T-helper 22 cell (primary cell): ENCODE measurements around the gene HPSE2.
"Not testable (repeated sequence)": the region's sequence is repeated elsewhere in the genome, so short reads cannot be mapped to it uniquely, and the experiment has no call there.

Source experiments
- DNase-seq: peaks from one replicate; pipeline ENCODE4 v3.0.0-alpha.2; 2020; ENCODE audit warnings: low read depth

Gene HPSE2

DNA sequence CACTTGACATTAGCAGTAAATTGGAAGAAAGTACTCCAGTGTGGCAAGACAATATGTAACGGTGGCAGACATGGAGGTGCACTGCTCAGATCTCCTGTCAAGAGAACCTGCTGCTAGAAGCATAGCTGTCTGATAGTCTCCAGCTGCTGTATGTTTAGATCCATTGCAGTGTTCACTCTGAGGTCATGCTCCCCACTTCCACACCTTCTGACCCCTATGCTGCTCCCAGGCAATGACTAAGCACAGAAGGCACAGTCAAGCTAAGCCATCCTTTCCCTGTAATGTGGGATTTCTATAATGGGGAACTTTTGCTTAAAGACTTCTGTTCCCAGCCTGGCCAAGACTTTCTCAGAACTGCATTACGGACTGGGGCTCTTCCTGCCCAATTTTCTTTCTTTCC, 315.8 kb downstream of the HPSE2 start:
- DNase-seq, result no peak

DNA sequence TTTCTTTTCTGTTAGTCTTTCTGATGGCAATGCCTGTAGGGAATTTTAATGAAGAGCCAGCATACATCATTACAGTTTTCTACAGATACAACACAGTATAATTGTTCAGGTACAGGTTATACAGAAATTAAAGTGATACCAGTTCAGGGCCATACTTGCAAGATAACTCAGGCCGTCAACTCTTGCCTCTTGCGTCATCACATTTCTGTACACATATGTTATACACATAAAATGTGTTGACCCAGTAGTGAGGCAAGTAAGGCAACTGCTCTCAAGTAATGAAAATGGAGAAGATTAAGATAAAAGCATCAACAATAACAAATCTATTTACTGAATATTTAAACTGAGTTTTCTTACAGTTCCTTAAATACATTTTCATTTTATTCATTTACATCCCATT, 317.8 kb downstream of the HPSE2 start:
- no peak for DNase-seq

DNA sequence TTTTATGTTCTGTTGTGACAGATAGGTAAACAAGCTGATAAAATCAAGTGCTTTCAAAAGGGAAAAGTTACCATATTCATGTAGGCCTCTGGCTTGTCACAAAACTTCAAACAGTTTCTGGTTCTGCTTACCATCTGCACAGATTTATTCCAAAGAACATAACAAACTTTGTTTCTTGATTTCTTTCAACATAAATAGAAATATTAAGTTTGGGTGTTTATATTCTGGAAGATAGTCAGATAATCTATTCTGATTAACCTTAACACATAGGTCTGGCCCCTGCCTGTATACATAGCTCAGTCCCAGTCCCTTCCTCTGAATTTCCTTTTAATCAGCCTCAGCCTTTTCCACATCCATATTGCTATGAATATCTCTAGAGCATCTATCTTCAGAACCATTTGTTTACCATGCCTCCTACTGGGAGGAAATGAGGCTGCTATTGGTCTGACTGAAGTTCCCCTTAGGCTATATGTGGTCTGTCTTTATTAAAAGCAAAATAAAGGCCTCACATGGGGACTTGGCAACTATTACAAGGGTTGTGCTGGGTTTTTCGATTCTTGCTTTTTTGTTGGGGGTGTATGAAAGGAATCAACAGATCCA, 319.0 kb downstream of the HPSE2 start:
- DNase-seq, result no peak

DNA sequence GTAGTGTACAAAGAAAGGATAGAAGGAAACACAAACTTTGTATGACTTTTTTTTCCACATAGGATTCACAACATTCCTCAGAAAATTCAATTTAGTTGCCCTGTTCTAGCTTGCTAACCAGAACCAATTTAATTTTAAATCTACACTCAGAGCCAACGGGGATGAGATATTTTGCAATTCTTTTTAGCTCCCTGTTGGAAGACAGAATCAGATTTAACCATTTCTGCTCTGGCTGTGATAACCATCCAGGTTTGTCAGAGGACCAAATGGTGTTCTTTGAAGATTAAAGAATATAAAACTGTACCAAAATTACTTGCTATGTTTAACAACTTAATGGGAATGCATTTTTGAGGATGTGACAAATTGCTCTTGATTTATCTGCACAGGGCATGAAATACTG, 319.7 kb downstream of the HPSE2 start:
- DNase-seq, result no peak

DNA sequence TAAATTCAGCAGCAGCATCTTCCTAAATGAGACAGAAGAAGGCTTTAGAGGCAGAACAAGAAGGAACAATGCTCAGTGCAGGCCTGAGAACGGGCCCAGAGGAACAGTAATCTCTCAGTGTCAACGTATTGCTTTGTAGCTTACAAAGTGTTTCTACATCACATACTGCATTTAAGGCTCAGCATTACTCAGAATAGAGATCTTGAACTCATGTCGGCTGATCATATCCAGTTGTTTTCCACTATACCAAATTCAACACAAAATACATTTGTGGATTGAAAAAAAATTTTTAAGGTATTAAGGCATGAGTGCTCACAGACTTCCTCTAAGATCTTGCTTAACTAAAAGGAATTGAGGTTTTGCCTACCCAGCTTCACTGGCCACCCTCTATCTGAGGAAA, 325.1 kb downstream of the HPSE2 start:
- DNase-seq, result no peak

DNA sequence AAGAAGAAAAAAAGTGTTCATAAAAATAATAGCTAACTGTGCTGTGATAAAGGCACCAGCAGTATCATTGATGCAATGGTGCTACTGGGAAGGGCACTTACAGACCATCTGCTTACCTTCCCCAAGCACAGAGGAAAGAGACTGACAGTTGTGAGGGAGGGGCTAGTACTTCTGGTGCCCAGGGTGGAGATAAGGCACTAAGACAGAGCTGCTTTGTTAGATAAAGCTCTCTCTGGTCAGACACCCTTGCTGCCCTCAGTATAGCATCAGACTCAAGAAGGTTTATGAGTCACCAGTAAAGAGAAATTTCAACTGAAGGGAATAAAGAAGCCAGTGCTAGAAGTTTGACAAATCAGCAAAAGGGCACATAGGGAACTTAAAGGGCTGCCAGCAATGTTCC, 325.6 kb downstream of the HPSE2 start:
- DNase-seq, result no peak

DNA sequence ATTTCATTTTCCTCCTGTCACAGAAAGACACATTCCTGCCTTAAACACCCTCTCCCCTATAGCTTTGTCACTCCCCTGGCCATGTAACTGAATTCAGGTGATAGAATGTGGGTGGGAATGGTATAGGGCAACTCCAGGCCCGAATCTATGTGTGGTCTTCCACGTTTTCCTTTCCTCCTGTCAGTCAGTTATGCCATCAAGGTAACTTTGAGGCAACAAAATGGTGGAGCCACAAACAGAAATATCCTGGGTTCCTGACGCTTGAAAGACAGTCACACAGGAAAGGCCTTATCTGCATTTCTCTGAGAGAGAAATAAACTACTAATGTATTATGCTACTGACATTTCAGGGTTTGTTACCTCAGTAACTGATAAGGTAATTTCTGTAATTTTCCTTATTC, 326.8 kb downstream of the HPSE2 start:
- no peak for DNase-seq

DNA sequence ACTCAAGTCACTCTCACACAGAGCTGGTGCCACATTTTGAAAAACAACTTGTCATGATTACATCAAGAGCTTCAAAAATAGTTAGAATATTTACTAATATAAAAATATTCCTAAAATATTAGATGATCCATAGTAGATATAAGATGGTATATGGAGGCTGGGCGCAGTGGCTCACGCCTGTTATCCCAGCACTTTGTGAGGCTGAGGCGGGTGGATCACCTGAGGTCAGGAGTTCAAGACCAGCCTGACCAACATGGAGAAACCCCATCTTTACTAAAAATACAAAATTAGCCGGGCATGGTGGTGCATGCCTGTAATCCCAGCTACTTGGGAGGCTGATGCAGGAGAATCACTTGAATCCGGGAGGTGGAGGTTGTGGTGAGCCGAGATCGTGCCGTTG, 327.4 kb downstream of the HPSE2 start:
- DNase-seq, result not testable (repeated sequence)

DNA sequence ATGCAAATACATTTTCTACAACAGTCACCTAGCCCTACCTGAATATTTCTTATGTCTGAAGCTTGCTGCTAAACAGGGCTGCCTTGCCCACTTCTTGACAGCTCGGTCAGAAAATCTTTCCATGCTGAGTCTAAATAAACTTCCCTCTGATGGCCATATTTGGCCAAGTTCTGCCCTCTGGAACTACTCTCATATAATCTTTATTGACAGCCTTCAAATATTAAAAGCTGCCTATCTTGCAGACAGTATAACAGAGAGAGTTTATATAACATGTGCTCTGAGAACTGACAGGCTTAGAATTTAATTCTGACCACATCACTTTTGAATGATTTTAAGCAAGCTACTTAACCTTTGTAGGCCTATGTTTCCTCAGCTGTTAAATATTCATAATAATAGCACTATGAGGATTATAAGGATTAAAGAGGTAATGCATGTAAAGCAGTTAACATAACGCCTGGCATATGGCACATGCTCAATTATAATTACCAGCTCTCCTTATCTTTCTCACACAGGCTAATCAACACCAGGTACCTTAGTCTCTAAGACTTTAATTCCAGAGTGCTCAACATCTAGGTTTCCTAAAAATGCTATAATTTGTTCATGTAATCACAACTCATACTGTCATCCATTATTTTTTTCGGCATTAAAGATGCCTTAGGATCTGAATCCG, 334.1 kb downstream of the HPSE2 start:
- DNase-seq, result no peak

DNA sequence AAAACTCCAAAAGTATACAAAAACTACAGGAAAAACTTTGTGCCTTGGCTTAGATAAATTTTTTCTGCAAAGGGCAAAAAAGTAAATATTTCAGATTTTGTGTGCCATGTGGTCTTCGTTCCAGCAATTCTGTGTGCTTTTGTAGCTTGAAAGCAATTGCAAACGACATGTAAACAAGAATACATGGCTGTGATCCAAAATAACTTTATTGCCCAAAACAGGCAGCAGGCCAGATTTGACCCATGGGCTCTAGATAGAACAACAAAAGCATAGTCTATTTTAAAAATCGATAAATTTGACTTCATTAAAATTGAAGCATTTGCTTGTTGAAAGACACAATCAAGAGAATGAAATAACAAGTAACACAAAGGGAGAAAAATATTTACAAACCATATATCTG, 336.6 kb downstream of the HPSE2 start:
- DNase-seq, result no peak

DNA sequence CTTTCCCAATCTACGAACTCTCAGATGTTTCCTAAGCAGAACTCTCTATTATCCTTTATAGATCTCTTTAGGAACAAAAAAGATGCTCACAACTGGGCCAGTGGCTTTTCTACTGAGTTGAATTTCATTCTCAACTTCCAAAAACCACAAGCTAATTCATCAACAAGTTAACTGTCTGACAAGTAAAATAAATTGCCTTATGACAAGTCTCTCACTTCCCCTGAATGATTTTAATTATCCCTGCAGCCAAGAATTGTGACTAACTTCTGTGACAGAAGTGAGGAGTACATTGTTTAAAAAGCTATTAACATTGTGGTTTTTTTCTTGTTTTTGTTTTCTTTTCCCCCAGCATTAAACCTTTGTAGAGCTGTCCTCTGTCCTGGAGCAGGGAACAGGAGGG, 343.1 kb downstream of the HPSE2 start:
- no peak for DNase-seq

DNA sequence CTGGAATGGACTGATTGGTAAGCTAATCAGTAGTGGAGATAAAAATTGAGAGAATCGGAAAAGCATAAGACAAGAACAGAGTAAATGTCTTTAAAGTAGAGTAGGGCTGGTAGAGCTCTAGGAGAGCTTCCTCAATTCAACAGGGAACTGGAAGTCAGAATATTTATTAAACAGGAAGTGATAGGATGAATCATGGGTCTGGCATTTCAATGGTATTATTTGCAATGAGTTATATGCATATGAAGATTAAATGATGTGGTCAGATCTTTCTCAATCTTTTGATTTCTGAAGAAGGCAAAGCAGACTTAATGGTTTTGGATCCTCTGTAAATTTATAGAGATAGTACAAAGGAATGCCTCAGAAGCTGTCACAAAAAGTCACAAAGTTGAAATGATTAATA, 349.0 kb downstream of the HPSE2 start:
- DNase-seq, result no peak

DNA sequence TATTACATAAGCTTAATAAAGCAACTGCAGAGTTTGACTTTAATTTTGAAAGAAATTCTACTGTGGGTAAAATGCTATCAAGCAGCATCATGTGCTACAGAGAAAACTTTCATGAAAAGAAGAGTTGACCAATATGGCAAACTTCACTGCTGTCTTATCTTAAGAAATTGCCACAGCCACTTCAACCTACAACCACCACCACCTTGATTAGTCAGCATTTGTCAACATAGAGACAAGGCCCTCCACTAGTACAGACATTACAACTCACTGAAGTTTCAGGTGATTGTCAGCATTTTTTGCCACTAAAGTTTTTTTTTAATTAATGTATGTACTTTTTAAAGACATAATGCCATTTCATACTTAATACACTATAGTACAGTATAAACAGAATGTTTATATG, 350.3 kb downstream of the HPSE2 start:
- DNase-seq, result no peak

DNA sequence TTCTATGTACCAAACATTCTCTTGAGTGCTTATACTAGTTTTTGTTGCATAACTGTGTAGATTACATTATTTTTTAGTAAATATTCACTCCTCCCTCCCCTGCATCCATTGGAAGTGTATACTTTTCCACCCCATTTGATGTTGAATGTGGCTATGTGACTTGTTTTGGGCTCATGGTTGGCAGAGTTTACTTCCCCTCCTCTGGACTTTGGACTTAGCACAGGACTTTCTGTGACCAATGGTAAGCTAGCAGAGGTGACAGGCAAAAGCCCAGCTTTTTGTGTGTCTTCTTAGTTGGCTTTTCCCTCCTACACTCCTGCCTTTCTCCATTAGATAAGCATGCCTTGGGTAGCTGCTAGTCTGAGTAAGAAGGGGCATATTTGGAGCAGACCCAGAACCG, 353.9 kb downstream of the HPSE2 start:
- no peak for DNase-seq

DNA sequence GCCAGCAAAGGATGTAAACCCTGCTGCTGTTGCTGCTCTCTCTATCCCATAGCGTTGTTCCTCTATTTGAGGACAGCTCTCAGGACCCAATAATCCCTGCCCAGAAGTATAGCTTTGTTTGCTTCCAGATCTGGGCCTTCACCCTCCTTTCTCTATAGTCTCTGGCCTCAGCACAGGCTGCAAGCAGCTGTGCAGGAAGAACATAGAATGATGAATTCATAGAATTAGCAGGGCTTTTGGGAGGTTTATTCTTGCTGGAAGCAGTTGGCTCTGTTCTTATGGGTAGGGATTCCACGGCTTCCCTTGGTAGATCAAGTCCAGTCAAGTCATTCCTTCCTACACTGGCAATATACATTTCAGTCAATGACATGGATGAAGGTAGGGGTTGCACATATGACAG, 354.7 kb downstream of the HPSE2 start:
- no peak for DNase-seq

DNA sequence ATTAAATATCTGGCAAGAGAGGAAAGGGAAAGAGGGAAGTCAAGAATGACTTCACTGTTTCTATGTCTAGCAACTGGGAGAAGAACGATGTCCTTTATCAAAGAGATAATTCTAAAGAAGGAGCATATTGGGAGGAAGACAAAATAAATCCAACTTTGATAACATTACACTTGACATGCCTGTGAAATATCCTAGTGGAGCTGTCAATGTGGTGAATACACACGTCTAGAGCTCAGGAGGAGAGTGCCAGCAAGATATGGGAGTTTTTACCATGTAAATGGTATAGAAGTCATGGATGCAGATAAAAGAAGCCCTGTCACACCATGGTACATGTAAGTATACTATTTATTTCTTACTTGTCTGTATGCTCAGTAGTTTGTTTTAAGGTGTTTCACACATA, 356.7 kb downstream of the HPSE2 start:
- DNase-seq, result no peak

DNA sequence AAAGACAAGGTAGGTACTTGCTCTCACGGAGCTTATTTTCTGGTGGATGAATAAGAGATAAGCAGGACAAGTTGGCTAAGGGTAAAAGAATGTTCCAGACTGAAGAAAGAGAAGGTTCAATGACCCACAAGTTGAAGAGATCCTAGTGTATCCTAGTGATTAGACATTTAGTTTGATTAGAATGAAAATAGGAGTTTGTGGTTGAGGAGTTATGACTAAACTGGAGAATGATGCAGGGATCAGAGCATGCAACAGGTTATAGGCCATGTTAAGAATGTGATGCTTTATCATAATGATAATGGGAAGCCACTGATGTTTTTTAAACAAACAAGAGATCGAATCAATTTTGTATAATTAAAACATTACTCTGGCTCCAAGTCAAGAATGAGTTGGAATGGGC, 357.2 kb downstream of the HPSE2 start:
- no peak for DNase-seq

DNA sequence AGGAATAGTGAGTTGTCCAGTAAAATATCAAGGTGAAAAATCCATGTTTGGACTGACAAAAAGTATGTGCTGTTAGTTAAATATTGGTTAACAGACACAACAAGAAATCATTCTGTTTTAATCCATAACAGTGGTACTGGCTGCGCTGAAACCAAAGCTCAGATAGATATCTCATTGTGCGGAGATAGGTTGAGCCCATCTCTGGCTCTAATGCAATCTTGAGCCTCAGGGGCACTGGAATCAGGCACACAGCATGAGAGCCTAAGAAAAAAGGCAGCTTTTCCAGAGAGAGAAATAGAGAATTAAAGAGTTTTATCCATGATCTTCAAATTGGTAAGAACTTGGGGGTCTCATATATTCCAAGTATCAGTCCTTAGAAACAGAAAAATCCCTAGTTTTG, 373.7 kb downstream of the HPSE2 start:
- no peak for DNase-seq

DNA sequence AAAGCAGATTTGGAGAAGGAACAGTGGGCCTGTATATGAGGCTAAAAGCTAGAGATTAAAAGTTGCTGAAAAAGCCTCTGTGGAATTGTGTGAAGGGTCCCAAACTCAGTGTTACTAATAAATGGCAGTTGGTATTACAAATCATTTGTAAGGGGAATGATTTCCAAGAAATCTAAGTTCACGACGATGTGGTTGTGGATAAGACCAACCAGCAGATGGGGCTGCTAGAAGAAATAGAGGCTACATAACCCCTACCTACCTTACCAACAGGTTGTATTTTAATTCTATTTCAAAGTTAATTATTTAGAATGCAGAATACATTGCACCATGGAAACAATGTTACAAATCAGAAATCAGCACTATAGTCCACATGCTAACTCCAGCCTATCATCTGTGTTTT, 377.1 kb downstream of the HPSE2 start:
- DNase-seq, result no peak

DNA sequence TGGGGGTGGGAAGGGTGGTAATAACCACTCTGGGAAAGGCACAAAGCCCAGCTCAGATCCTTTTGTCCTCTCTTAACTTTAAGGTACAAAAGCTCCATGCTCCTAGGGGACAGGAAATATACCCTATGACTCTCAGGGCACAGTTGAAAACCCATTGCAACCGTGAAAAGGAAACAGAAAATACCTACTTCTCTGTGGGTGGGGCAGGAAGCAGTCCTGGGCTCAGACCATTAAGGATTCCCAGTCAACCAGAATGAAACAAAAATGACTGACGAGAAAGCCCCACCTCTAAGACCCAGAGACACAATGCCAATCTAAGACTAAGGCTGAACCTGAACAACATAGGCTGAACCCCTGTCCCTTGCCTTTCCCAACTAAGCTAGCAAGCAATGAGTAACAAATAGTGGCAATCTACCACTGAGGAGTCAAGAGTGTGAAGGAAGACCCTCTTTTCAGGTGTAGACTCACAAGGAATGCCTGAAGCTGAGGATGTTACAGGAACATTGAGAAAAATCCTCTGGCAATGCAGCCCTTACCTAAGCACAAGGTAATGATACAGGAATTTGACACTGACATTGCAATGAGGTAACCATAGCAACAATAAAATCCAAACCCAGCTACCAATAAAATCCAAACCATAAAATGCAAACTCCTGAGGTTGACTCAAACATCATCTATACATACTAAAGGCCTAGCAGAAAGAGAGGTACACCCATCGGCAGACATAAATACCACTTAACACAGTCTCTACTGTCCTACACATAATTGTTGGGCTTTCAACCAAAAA, 380.1 kb downstream of the HPSE2 start:
- DNase-seq, result no peak

DNA sequence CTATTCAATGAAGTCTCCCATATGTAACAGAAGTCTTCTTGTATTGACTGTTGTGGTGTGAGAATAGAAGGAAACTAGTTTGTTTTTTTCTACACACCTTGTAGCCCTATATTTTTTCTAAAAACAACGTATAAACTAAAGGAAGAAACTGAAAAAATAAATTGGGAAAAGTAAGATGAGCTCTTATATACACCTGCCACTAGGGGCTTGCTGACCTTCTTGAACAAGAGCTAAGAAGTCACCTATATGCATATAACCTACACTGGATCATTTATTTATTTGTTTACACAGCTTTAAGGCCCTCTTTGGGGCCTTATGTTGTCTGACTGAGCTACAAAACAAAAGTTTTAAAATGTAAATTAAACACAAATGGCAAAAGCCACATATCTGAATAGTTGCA, 383.0 kb downstream of the HPSE2 start:
- DNase-seq, result no peak

DNA sequence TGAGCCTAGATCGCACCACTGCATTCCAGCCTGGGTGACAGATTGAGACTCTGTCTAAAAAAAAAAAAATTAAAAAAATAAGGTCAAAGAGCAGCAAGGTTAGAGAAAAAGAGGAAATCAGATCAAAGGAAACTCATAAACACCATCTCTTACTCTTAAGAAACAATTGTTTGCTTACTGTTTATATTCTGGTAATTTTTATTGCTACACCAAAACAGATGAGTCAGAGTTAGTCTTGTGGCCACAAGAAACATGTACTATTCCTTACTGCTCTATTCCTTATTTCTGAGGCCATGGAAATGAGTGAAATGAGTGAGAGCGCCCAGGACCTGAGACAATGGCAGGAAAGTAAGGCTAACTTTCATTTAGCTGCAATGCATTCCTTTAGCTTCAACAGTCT, 387.3 kb downstream of the HPSE2 start:
- no peak for DNase-seq

DNA sequence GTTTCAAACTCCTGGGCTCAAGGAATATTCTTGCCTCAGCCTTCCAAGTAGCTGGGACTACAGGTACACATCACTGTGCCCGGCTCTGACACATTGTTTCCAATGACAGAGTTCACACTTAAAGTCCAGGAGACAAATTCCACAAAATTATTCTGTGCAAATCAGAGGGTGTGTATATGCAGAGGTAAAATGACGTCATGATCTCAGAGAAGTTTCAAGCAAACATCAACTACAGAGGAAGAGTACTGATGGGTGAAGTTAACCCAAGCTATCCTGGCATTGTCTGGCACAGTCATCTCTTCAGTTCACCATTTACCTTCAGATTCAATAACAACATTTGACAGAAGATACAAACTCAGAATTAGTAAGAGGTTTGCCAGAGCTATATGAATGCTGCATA, 388.9 kb downstream of the HPSE2 start:
- DNase-seq, result no peak

DNA sequence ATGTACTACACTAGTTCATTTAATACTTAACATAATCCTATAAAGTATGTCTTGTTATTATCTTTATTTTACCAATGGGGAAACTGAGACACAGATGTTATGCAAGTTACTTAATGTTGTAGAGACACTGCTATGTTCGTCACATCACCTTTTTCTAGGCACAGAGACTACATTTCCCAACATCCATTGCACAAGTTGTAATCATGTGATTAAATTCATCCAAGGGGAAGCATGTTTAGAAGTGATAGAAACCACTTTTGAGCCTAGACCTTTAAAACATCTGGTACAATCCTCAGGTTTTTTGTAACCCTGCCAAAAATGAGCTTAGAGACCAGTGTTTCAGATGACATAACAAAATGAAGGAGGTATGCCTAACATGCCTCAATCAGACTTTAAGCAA, 402.1 kb downstream of the HPSE2 start:
- DNase-seq, result no peak
